ENCODE measurements around the gene PITX2. TPM values are rescaled to one million over a fixed set of nuclear protein-coding genes. Genes with fewer than 3 reads are reported as not detected.

PITX2 gene
- polyA plus RNA-seq, 1 donor from 2014 or later: not detected

GRCh38 chr4:110625576-110626257, 2.8 kb upstream of the PITX2 start:
- H3K27ac ChIP-seq (ENCODE audit: low read length): no peak overlapping the region
- no peak overlapping the region for H3K9ac ChIP-seq (ENCODE audit: low read length)
- peaks cover 3% of the 10 kb centered on the region for H3K9me3 ChIP-seq (ENCODE audit: low read length)
- H2AFZ ChIP-seq (ENCODE audit: low read depth, low read length): no peak overlapping the region
- no peaks in the 10 kb centered on the region for H3K79me2 ChIP-seq (replicated peaks; ENCODE audit: insufficient read depth, low read length)
- no peaks in the 10 kb centered on the region for H3K9me2 ChIP-seq (ENCODE audit: insufficient read depth, low read length)
- H3K36me3 ChIP-seq (ENCODE audit: insufficient read depth, low read length): no peaks in the 10 kb centered on the region
- no peak overlapping the region for H3K4me2 ChIP-seq (ENCODE audit: low read length)
- no peak overlapping the region for H3K4me3 ChIP-seq (ENCODE audit: low read length)
- H3K27me3 ChIP-seq (ENCODE audit: insufficient read depth, low read depth, low read length): peaks cover 100% of the 10 kb centered on the region
- no peaks in the 10 kb centered on the region for H4K20me1 ChIP-seq (ENCODE audit: insufficient read depth)
- H3F3A ChIP-seq (ENCODE audit: insufficient read depth, low read length, poor library complexity, severe bottlenecking): no peaks in the 10 kb centered on the region
- TF ChIP-seq EZH2 (IDR thresholded peaks at IDR 0.05; ENCODE audit: borderline replicate concordance, insufficient read depth, low read length, poor library complexity, severe bottlenecking): no peak
- no peak for TF ChIP-seq EP300 (conservative IDR thresholded peaks at IDR 0.05; ENCODE audit: poor library complexity, severe bottlenecking)
- no peak for TF ChIP-seq SMC3 (conservative IDR thresholded peaks at IDR 0.05; ENCODE audit: poor library complexity)
- TF ChIP-seq REST (IDR thresholded peaks at IDR 0.05; ENCODE audit: borderline replicate concordance): no peak
- TF ChIP-seq MXI1 (conservative IDR thresholded peaks at IDR 0.05; ENCODE audit: poor library complexity, severe bottlenecking): no peak
- no peak for TF ChIP-seq POLR2AphosphoS5 (IDR thresholded peaks at IDR 0.05)
- no peak for TF ChIP-seq CTCF (IDR thresholded peaks at IDR 0.05; ENCODE audit: poor library complexity, severe bottlenecking)
- TF ChIP-seq RAD21 (conservative IDR thresholded peaks at IDR 0.05): no peak
- no peak for TF ChIP-seq TAF1 (IDR thresholded peaks at IDR 0.05; ENCODE audit: low read depth)

GRCh38 chr4:110624904-110625494, 2.1 kb upstream of the PITX2 start:
- Histone ChIP-seq H3K4me3 (ENCODE audit: low read length) (no peak overlapping the region), H3K79me2 (replicated peaks; ENCODE audit: insufficient read depth, low read length) (no peaks in the 10 kb centered on the region), H3K9ac (ENCODE audit: low read length) (no peak overlapping the region), H3K9me2 (ENCODE audit: insufficient read depth, low read length) (no peaks in the 10 kb centered on the region), H4K20me1 (ENCODE audit: insufficient read depth) (no peaks in the 10 kb centered on the region), H3K9me3 (ENCODE audit: low read length) (peaks cover 3% of the 10 kb centered on the region), H3K36me3 (ENCODE audit: insufficient read depth, low read length) (no peaks in the 10 kb centered on the region), H3K27me3 (ENCODE audit: insufficient read depth, low read depth, low read length) (peaks cover 100% of the 10 kb centered on the region), H2AFZ (ENCODE audit: low read depth, low read length) (no peak overlapping the region), H3K27ac (ENCODE audit: low read length) (no peak overlapping the region), H3K4me2 (ENCODE audit: low read length) (no peak overlapping the region), H3F3A (ENCODE audit: insufficient read depth, low read length, poor library complexity, severe bottlenecking) (no peaks in the 10 kb centered on the region)
- TF ChIP-seq CTCF (IDR thresholded peaks at IDR 0.05; ENCODE audit: poor library complexity, severe bottlenecking) (no peak), EZH2 (IDR thresholded peaks at IDR 0.05; ENCODE audit: borderline replicate concordance, insufficient read depth, low read length, poor library complexity, severe bottlenecking) (no peak)
